ENCODE results near the gene SERPINA9.

DNA sequence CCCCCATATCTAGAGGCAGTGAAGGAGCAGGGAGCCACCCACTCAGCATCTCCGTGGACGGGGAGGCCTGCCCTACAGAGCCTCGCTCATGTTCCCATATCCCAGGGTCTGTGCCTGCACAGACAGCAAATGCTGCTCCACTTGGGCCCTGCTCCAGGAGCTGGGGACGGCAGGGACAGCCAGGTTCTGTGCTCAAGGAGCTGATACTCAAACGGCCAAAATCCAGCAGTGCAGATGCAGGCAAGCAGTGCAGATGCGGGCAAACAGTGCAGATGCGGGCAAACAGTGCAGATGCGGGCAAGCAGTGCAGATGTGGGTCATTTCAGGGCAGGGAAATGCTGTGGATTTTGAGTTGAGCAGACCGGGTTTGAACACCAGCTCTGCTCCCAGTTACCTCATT is 39.4 kb upstream of the SERPINA9 start:
- TF ChIP-seq EZH2phosphoT487 (IDR thresholded peaks at IDR 0.05; ENCODE audit: insufficient read depth, low read depth): no peak
- TF ChIP-seq EZH2 (IDR thresholded peaks at IDR 0.05; ENCODE audit: insufficient read depth, poor library complexity, severe bottlenecking): no peak

All from GM23248 (cell line).